ENCODE data around the gene PRKACB. TPM values are rescaled to one million over a fixed set of nuclear protein-coding genes. Genes with fewer than 3 reads are reported as not detected.

PRKACB gene
- total and polyA plus RNA-seq, 2 of the 8 experiments (the other 6 are each of a cell fraction or from before 2014, with no cell fraction given): 7.8 to 31.0 TPM

GRCh38 chr1:84122780-84123382 is 21.2 kb upstream of the PRKACB start (continued):
- TF ChIP-seq CTCF (IDR thresholded peaks at IDR 0.05; ENCODE audit: control extremely low read depth in 1 of 3, insufficient read depth in 1 of 3, low read depth in 1 of 3, low read length in 3 of 3) (peak in 2 of 3 experiments; percentile 59 to 60; a peak in 3 of 4 replicates), SIX5 (IDR thresholded peaks at IDR 0.05; ENCODE audit: low read depth, low read length) (no peak)

Data from H1 (cell line).